SK-N-SH treated with all-trans-retinoic acid at 6 μM for 48 hours (cell line): ENCODE data around the gene HOXC5.

Source experiments
- ATAC-seq: fragments of 200-7000 bp; cut with Tn5 transposase; 3 replicates; pipeline ENCODE4 v1.9.1; 2020; ENCODE audit warnings: mild to moderate bottlenecking, moderate library complexity
- ARNTL ChIP-seq: fragments of 450-650 bp; formaldehyde crosslinking; IDR thresholded peaks from 2 replicates; pipeline ENCODE4 v1.5.0; 2020; ENCODE audit warnings: low read depth, mild to moderate bottlenecking, moderate library complexity, borderline replicate concordance
- CSDC2 ChIP-seq: fragments of 250-450 bp; sonication (Bioruptor Pico); IDR thresholded peaks from 2 replicates; pipeline ENCODE4 v1.5.0; 2020; ENCODE audit warnings: mild to moderate bottlenecking, moderate library complexity
- CSRNP3 ChIP-seq: fragments of 250-450 bp; sonication (Bioruptor Pico); IDR thresholded peaks from 2 replicates; pipeline ENCODE4 v1.5.1; 2021; ENCODE audit warnings: mild to moderate bottlenecking, moderate library complexity
- ESRRG ChIP-seq: fragments of 250-450 bp; sonication (Bioruptor Pico); IDR thresholded peaks from 2 replicates; pipeline ENCODE4 v1.6.1; 2021; ENCODE audit warnings: mild to moderate bottlenecking
- GLIS3 ChIP-seq: fragments of 250-450 bp; sonication (Bioruptor Pico); IDR thresholded peaks from 2 replicates; pipeline ENCODE4 v1.5.0; 2020; ENCODE audit warnings: mild to moderate bottlenecking, moderate library complexity
- ISL1 ChIP-seq: fragments of 250-450 bp; sonication (Bioruptor Pico); IDR thresholded peaks from 2 replicates; pipeline ENCODE4 v2.1.2; 2022; ENCODE audit warnings: mild to moderate bottlenecking, moderate library complexity
- OSR1 ChIP-seq: fragments of 250-450 bp; sonication (Bioruptor Pico); IDR thresholded peaks from 2 replicates; pipeline ENCODE4 v1.8.0; 2022; ENCODE audit warnings: moderate library complexity, mild to moderate bottlenecking, inconsistent platforms
- POU6F1 ChIP-seq: fragments of 250-450 bp; sonication (Bioruptor Pico); IDR thresholded peaks from 2 replicates; pipeline ENCODE4 v1.8.0; 2021; ENCODE audit warnings: low read depth, mild to moderate bottlenecking, moderate library complexity, borderline replicate concordance
- PPARA ChIP-seq: fragments of 250-450 bp; sonication (Bioruptor Pico); IDR thresholded peaks from 2 replicates; pipeline ENCODE4 v1.5.0; 2020; ENCODE audit warnings: mild to moderate bottlenecking, borderline replicate concordance
- RARB ChIP-seq: fragments of 250-450 bp; sonication (Bioruptor Pico); IDR thresholded peaks from 2 replicates; pipeline ENCODE4 v1.8.0; 2021; ENCODE audit warnings: mild to moderate bottlenecking, moderate library complexity
- TCF4 ChIP-seq: fragments of 250-450 bp; sonication (Bioruptor Pico); IDR thresholded peaks from 2 replicates; pipeline ENCODE4 v1.8.0; 2021; ENCODE audit warnings: mild to moderate bottlenecking, moderate library complexity, borderline replicate concordance
- TOX ChIP-seq: fragments of 250-450 bp; sonication (Bioruptor Pico); IDR thresholded peaks from 2 replicates; pipeline ENCODE4 v1.8.0; 2021; ENCODE audit warnings: mild to moderate bottlenecking, moderate library complexity, borderline replicate concordance
- ZC3H10 ChIP-seq: fragments of 250-450 bp; sonication (Bioruptor Pico); IDR thresholded peaks from 2 replicates; pipeline ENCODE4 v1.5.1; 2021; ENCODE audit warnings: mild to moderate bottlenecking, moderate library complexity
- ZFP3 ChIP-seq: fragments of 250-450 bp; sonication (Bioruptor Pico); IDR thresholded peaks from 2 replicates; pipeline ENCODE4 v1.5.0; 2020; ENCODE audit warnings: mild to moderate bottlenecking, moderate library complexity
- ZFP30 ChIP-seq: fragments of 450-650 bp; formaldehyde crosslinking; IDR thresholded peaks from 2 replicates; pipeline ENCODE4 v1.5.0; 2022; ENCODE audit warnings: mild to moderate bottlenecking, moderate library complexity
- ZNF8 ChIP-seq: fragments of 450-650 bp; formaldehyde crosslinking; IDR thresholded peaks from 2 replicates; pipeline ENCODE4 v1.5.0; 2020; ENCODE audit warnings: mild to moderate bottlenecking, moderate library complexity
- TF ChIP-seq, protein P1 (sequence below): fragments of 250-450 bp; sonication (Bioruptor Pico); IDR thresholded peaks from 2 replicates; pipeline ENCODE4 v1.5.1; 2020; ENCODE audit warnings: low read depth, mild to moderate bottlenecking, moderate library complexity
- TF ChIP-seq, protein P2 (sequence below): fragments of 250-450 bp; sonication (Bioruptor Pico); IDR thresholded peaks from 2 replicates; pipeline ENCODE4 v1.5.0; 2020; ENCODE audit warnings: mild to moderate bottlenecking, moderate library complexity

HOXC5 gene

DNA sequence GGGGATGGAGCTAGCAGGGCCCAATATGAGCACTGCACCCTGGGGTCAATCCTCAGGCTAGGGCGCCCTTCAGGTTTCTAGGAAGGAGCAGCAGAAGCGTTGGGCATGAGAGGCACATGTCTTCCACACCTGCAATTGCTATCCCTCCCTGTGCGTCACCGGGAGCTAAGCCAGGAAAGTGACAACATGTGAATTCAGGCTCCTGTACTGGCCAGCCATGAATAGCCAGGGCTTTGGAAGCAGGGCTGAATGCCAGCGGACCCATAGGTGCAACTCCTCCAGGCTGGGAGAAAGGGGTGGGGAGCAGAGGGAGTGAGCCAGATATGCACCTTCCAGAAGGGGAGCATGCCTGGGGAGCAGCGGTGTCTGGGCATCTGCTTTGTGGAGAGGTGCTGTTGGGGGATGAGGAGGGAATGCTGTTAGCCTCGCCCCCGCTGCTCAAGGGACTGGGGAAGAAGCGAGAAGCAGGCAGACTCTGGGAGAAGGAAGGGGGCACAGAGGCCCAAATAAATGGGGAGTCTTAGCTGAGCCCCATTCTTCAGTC is 6.1 kb downstream of the HOXC5 start:
- no peak for ATAC-seq
- TF ChIP-seq GLIS3 (CRISPR knock-in tag) (no peak), OSR1 (CRISPR knock-in tag) (no peak), ISL1 (CRISPR knock-in tag) (no peak), CSRNP3 (CRISPR knock-in tag) (no peak), POU6F1 (CRISPR knock-in tag) (no peak), RARB (CRISPR knock-in tag) (no peak), ARNTL (no peak), ESRRG (CRISPR knock-in tag) (no peak), CSDC2 (no peak)
- TF ChIP-seq, protein P1, sequence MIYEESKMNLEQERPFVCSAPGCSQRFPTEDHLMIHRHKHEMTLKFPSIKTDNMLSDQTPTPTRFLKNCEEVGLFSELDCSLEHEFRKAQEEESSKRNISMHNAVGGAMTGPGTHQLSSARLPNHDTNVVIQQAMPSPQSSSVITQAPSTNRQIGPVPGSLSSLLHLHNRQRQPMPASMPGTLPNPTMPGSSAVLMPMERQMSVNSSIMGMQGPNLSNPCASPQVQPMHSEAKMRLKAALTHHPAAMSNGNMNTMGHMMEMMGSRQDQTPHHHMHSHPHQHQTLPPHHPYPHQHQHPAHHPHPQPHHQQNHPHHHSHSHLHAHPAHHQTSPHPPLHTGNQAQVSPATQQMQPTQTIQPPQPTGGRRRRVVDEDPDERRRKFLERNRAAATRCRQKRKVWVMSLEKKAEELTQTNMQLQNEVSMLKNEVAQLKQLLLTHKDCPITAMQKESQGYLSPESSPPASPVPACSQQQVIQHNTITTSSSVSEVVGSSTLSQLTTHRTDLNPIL (CRISPR knock-in tag) = no peak
- TF ChIP-seq, protein P2, sequence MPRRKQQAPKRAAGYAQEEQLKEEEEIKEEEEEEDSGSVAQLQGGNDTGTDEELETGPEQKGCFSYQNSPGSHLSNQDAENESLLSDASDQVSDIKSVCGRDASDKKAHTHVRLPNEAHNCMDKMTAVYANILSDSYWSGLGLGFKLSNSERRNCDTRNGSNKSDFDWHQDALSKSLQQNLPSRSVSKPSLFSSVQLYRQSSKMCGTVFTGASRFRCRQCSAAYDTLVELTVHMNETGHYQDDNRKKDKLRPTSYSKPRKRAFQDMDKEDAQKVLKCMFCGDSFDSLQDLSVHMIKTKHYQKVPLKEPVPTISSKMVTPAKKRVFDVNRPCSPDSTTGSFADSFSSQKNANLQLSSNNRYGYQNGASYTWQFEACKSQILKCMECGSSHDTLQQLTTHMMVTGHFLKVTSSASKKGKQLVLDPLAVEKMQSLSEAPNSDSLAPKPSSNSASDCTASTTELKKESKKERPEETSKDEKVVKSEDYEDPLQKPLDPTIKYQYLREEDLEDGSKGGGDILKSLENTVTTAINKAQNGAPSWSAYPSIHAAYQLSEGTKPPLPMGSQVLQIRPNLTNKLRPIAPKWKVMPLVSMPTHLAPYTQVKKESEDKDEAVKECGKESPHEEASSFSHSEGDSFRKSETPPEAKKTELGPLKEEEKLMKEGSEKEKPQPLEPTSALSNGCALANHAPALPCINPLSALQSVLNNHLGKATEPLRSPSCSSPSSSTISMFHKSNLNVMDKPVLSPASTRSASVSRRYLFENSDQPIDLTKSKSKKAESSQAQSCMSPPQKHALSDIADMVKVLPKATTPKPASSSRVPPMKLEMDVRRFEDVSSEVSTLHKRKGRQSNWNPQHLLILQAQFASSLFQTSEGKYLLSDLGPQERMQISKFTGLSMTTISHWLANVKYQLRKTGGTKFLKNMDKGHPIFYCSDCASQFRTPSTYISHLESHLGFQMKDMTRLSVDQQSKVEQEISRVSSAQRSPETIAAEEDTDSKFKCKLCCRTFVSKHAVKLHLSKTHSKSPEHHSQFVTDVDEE (CRISPR knock-in tag) = no peak

GRCh38 chr12:54039417-54040147 is 6.7 kb downstream of the HOXC5 start:
- TF ChIP-seq CSDC2 (no peak), CSRNP3 (CRISPR knock-in tag) (no peak), ZFP30 (CRISPR knock-in tag) (no peak), TCF4 (no peak), GLIS3 (CRISPR knock-in tag) (no peak), POU6F1 (CRISPR knock-in tag) (no peak), ZNF8 (no peak), PPARA (no peak), ZC3H10 (CRISPR knock-in tag) (no peak), ZFP3 (CRISPR knock-in tag) (no peak), ESRRG (CRISPR knock-in tag) (no peak), RARB (CRISPR knock-in tag) (no peak), TOX (CRISPR knock-in tag) (no peak), ARNTL (no peak), ISL1 (CRISPR knock-in tag) (no peak)
- TF ChIP-seq, protein P2 (CRISPR knock-in tag) = no peak
- TF ChIP-seq, protein P1 (CRISPR knock-in tag) = no peak
- TF ChIP-seq, all 23 proteins: peak for 0
- ATAC-seq = no peak
